ENCODE measurements around the gene ROCK2.
"Not testable (repeated sequence)": the region's sequence is repeated elsewhere in the genome, so short reads cannot be mapped to it uniquely, and the experiment has no call there.

ROCK2 gene

GRCh38 chr2:11278219-11278618 lies 66.2 kb downstream of the ROCK2 start:
- DNase-seq, result no peak

- no peak for DNase-seq
Observed at GRCh38 chr2:11275910-11276309, 68.5 kb downstream of the ROCK2 start.

- no peak for DNase-seq
Observed at GRCh38 chr2:11270891-11271290, 73.5 kb downstream of the ROCK2 start.

DNA sequence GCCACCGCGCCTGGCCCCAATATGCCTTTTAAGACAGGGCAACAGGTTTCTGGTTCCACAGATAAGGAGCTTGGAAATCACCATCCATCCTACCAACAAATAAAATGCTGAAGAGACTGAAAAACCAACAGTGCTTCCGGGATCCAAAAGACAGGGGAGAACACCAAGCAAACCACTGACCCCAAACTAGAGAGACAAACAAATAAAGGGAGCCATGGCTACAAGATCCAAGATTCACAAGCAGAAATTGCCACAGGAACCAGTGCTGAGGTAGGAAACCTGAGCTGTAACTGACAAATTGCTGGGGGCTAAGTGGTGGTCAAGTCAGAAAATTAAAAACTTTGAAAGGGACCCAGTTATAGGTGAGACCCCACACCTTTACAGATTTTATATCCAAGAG lies 76.5 kb downstream of the ROCK2 start:
- no peak for DNase-seq

- no peak for DNase-seq
Observed at GRCh38 chr2:11264818-11265217, 79.6 kb downstream of the ROCK2 start.

GRCh38 chr2:11264007-11264406 lies 80.4 kb downstream of the ROCK2 start:
- DNase-seq, result no peak

DNA sequence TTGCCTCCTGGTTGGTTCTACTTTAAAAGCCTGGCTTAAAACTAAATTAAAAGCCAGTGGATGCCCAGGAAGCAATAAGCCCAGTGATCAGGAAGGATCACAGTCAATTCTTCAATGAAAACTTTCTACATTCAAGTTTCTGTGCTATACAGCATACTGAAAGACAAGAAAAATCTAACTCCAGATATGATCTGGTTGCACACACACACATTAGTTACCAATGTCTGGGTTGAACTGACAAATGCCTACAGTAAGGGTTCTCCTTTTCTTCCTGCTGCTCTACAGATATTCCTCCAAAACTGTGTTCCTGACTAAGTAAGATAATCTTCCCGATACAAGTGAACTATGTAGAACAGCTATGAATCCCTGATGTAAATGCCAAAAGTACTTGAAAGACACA lies 81.3 kb downstream of the ROCK2 start:
- no peak for DNase-seq

DNA sequence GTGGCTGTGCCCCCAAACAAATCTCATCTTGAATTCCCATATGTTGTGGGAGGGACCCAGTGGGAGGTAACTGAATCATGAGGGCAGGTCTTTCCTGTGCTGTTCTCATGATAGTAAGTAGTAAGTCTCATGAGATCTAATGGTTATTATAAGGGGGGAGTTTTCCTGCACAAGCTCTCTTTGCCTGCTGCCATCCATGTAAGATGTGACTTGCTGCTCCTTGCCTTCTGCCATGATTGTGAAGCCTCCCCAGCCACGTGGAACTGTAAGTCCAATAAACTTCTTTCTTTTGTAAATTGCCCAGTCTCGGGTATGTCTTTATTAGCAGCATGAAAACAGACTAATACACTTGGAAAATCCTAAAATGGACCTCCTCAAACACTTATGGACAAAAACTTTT lies 82.0 kb downstream of the ROCK2 start:
- DNase-seq, result not testable (repeated sequence)

- DNase-seq, result not testable (repeated sequence)
Observed at GRCh38 chr2:11261564-11261963, 82.9 kb downstream of the ROCK2 start.

DNA sequence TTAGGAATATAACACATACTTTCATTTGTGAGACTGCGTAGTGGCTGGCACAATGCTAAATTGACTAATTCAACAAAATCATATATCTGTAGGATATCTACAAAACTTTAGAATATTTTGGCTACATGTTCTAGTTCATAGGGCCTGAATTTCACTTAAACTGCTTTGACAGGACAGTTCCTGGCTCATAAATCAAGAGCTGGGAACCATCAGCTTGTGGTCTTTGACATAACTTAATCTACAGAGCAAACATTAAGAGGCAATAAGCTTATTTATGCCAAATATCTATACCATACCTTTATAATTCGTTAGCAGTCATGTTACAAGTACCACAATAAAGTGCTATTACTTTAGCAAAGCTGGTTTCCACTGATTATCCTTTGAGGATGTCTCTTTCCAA lies 83.5 kb downstream of the ROCK2 start:
- no peak for DNase-seq

GRCh38 chr2:11257964-11258363 lies 86.5 kb downstream of the ROCK2 start:
- no peak for DNase-seq

DNA sequence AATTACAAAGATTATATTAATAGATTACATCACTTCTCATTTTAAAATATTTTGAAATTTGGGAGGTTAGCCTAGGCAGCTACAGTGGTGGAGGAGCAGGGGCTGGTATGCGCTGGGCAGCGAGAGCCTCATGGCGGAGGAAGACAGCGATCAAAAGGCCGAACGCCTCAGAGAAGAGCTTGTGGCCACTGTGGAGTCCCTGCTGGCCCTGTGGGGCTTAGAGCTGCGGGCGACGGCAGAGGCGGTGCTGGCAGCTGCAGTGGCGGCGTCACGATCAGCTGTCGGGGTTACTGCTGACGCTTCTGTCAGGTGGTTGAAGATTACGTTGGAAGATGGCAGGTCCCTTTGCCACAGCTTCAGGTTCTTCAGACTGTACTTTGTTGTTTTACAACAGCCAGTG lies 87.4 kb downstream of the ROCK2 start:
- DNase-seq, result no peak

GRCh38 chr2:11256166-11256565 lies 88.3 kb downstream of the ROCK2 start:
- DNase-seq, result no peak

DNA sequence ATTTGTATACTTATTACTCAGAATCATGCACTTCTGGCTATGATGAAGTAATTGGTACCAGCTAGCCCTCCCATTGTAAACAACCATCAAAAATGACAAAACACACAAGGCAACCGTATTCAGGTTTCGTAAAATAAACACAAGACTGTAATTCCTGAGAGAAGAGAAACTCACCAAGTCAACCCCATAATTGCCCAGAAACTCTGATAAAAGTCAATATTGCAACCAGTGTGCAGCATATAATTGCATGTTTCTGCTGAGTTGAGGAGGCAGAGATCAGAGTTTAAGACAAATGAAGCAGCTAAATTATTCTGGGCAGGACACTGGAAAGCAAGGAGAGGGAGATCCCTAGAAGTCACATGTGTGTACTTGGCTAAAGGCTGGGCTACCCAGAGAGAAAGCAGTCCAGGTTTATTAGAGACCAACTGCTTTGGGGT lies 90.3 kb downstream of the ROCK2 start:
- no peak for DNase-seq

DNA sequence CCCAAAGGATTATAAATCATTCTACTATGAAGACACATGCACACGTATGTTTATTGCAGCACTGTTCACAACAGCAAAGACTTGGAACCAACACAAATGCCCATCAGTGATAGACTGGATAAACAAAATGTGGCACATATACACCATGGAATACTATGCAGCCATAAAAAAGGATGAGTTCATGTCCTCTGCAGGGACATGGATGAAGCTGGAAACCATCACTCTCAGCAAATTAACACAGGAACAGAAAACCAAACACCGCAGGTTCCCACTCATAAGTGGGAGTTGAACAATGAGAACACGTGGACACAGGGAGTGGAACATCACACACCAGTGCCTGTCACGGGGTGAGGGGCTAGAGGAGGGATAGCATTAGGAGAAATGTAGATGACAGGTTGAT lies 92.0 kb downstream of the ROCK2 start:
- not testable (repeated sequence) for DNase-seq

DNA sequence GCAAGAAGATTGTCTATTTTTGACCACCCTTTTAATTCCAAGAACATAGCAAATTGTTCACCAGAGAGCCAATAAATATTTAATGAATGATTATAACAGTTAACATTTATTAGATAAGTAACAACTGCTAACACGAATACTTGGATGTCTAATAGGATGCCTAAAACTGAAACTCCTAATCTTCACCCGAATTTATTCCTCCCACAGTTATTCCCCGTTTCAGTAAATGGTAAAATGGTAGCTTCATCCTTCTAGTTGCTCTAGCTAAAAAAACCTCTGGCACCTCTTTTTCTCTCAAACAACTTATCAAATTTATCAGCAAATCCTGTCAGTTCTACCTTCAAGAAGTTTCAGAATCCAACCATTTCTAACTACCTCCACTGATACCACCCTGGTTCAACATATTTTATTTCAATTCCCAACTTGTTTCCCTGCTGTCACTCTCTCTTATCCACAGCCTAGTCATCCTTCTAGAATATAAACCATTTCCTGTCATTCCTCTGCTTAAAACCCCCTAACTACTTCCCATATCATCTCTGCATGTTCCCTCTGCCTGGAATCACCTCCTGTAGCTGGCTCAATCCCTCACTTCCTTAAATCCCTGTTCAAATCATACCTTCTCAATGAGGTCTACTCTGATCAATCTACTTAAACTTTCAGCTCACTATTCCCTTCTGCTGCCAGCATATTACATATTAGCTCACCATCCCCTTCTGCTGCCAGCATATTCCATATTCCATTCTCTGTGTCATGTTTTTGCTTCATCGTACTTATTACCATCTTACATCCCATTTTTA lies 93.8 kb downstream of the ROCK2 start:
- no peak for DNase-seq

GRCh38 chr2:11245322-11245721 lies 99.1 kb downstream of the ROCK2 start:
- DNase-seq, result no peak

GRCh38 chr2:11244091-11244826 lies 100.2 kb downstream of the ROCK2 start:
- DNase-seq, result no peak

- no peak for DNase-seq
Observed at GRCh38 chr2:11243512-11243911, 100.9 kb downstream of the ROCK2 start.

DNA sequence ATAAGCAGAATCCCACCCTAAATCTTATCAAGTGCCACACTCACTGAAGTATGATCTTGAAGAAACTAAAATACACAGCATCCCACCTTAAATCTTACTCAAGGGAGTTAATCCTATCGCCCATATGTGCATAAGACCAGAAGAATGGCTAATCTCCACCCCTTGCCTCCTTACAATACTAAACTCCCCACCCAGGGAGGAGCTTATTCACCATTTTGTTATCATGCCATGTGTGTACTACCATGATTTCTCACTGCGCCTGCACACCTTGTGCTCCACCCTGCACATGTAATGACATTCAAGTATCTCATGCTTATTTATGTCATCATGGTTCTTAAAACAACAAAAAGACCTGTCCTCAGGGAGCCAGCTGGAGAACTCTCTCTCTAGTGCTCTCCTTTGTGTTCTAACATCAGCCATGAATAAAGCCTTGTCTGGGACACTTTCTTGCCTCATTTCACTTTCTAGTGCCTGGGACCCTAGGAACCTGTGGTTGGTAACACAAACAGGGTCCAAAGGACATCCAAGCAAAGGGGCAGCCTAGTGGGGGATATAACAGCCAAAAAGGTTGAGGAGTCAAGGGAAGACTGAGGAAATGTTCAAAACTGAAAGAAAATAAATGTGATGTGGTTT lies 101.8 kb downstream of the ROCK2 start:
- DNase-seq, result no peak

DNA sequence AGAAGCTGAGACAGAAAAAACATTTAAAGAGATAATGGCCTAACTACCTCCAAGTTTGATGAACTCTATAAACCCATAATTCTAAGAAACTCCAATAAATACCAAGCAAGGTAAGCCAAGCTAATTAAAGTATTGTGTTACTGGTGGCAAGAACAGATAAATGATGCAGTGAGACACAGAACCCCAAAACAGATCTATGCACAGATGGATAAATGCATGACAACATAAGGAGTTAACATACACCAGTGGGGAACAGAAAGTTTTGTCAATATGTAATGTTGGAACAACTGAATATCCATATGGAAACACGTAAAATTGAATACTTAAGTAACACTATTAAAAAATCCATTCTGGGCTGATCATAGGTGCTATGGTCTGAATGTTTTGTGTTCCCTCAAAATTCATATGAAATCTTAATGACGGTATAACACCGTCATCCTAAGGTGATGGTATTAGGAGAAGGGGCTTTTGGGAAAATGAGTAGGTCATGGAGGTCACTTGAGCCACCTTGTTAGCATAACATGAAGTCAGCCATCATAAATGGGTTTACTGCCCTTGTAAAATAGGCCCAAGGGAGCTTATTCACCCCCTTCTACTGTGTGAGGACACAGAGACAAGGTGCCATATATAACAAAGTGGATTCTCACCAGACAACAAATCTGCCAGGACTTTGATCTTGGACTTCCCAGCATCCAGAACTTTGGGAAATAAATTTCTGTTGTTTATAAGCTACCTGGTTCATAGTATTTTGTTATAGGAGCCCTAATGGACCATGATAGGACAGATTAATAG lies 102.8 kb downstream of the ROCK2 start:
- no peak for DNase-seq

Data from hypothalamus (tissue), 51 donors.